Activated T-cell treated with anti-CD3 and anti-CD28 coated beads, Interleukin-2, amount 50 U/mL, for 72 hours (primary cell): ENCODE results near the gene TIAM1. TPM values are rescaled to one million over a fixed set of nuclear protein-coding genes. Genes with fewer than 3 reads are reported as not detected.
A peak's percentile ranks its signal among the peaks of the same experiment; 100 is the strongest.

Source experiments
- ATAC-seq, 2 donors: fragments of 150-1000 bp; cut with Tn5 transposase; replicated peaks in 1 of 2; 2 replicates each; pipeline ENCODE4 v1.10.0; 2021; ENCODE audit warnings: moderate library complexity in 2 of 2, mild to moderate bottlenecking in 1 of 2
- DNase-seq, 2 donors: peaks; one replicate each; pipeline ENCODE4 v3.0.0; 2021 to 2022; ENCODE audit warnings: mixed read lengths in 1 of 2
- H3K27ac Mint-ChIP-seq: one replicate; pipeline ENCODE4 v1.8.0; 2022; ENCODE audit warnings: mild to moderate bottlenecking, moderate library complexity, mixed read lengths
- H3K27me3 Mint-ChIP-seq: one replicate; pipeline ENCODE4 v1.8.0; 2022; ENCODE audit warnings: low read depth, mixed read lengths
- H3K36me3 Mint-ChIP-seq, 2 donors: one replicate each; pipeline ENCODE4 v1.8.0; 2022; ENCODE audit warnings: mixed read lengths in 2 of 2, mild to moderate bottlenecking in 1 of 2; ENCODE audit not compliant: insufficient read depth in 2 of 2
- H3K4me1 Mint-ChIP-seq: one replicate; pipeline ENCODE4 v1.8.0; 2022; ENCODE audit warnings: low read depth, mixed read lengths
- H3K4me3 Mint-ChIP-seq, 2 donors: one replicate each; pipeline ENCODE4 v1.8.0; 2022; ENCODE audit warnings: mild to moderate bottlenecking in 2 of 2, mixed read lengths in 2 of 2, moderate library complexity in 2 of 2
- H3K9me3 Mint-ChIP-seq, 2 donors: one replicate each; pipeline ENCODE4 v1.8.0; 2022; ENCODE audit warnings: mixed read lengths in 2 of 2
- total RNA-seq, 2 donors: library from RNA; stranded (reverse); gene quantifications; one replicate each; pipeline ENCODE4 v1.2.3, GENCODE V29; 2022

TIAM1 gene
- total RNA-seq, 2 donors from 2014 or later, result 62.2 to 63.7 TPM

DNA sequence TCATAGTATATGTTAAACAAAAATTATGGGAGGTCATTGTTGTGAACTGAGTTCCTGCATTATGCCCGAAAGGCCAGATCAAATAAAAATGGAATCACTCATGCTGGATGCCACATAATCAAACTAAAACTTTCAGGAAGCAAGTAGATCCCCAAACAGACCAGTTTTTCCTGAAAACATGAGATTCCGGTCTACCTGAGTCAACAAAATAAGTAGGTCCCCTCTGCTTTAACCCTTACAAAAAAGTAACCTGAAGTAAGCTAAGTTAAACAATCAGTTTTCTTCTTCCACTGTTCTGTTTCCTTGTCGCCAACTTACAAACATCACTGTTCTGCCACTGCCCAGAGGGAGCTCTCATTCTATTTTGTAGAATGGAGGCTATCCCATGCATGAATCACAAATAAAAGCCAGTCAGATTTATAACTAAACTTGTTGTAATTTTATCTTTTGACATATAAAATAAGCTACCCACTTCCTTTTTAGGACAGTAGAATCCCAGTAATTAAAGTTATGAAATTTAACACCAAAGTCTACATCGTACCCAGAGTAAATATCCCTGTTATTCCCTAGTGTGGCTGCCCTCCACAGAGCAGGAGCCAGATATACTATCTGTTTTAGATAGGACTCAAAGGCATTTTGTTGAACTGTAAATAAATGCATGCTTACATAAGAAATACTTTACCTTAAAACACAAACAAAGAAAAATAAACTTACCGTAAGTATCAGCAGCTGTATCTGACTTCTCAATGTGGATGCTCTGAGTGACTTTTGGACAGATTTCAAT lies 149.4 kb downstream of the TIAM1 start:
- ATAC-seq (no peak), DNase-seq (no peak)
- H3K27ac Mint-ChIP-seq, result peak overlapping the region; percentile 93
- no peaks in the 10 kb centered on the region for H3K27me3 Mint-ChIP-seq
- peak overlapping the region; percentile 62 to 85 for H3K4me3 Mint-ChIP-seq
- H3K36me3 Mint-ChIP-seq, result peaks cover 4 to 8% of the 10 kb centered on the region in 2 donors
- H3K4me1 Mint-ChIP-seq, result peaks cover 94% of the 10 kb centered on the region
- H3K9me3 Mint-ChIP-seq, result no peaks in the 10 kb centered on the region

DNA sequence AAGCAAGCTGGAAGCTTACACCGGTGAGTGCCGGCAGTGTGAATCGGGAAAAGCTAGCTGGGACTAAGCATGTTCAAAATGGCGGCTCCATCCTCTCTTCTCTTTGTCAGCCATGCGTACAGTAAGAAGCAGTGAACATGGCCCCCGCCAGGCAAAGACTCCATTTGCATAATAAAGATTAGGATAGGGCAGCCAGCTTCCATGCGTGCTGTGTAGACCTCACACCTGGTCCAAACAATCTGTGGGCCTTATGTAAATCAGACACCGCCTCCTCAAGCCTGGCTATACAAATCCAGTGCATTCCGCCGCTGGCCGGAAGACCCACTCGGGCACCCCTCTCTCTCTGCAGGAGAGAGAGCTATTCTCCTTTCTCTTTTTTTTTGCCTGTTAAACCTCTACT lies 150.3 kb downstream of the TIAM1 start:
- ATAC-seq (no peak), DNase-seq (no peak)
- H3K4me1 Mint-ChIP-seq, result peaks cover 91% of the 10 kb centered on the region
- peak overlapping the region in 1 of 2 donors; percentile 85 for H3K4me3 Mint-ChIP-seq
- no peaks in the 10 kb centered on the region for H3K9me3 Mint-ChIP-seq
- no peaks in the 10 kb centered on the region for H3K27me3 Mint-ChIP-seq
- peaks cover 4 to 12% of the 10 kb centered on the region in 2 donors for H3K36me3 Mint-ChIP-seq
- no peak overlapping the region for H3K27ac Mint-ChIP-seq

DNA sequence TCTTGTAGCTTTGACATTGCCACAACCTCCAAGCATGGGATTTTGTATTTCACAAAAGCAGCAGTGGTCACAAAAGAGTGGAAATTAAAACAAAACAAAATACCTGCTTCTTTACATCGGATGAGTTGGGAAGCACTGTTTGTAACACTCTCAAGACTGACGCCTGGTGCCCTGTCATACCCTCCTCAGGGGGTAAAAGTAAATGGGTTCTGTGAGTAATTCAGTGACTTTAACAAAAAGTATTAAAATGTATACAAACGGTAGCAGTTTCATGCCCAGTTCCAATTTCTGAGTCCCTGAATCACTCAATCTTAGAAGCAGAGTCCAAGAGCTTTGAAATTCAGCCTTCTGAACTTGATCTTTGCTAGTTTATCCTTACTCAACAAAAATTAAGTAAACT lies 152.5 kb downstream of the TIAM1 start:
- no peaks in the 10 kb centered on the region for H3K27me3 Mint-ChIP-seq
- DNase-seq (peak in 1 of 2 donors; percentile 44), ATAC-seq (peak; percentile 73 to 75)
- H3K4me3 Mint-ChIP-seq, result peak overlapping the region; percentile 56 to 64
- peaks cover 4 to 11% of the 10 kb centered on the region in 2 donors for H3K36me3 Mint-ChIP-seq
- H3K4me1 Mint-ChIP-seq, result peaks cover 96% of the 10 kb centered on the region
- peak overlapping the region; percentile 89 for H3K27ac Mint-ChIP-seq
- no peaks in the 10 kb centered on the region for H3K9me3 Mint-ChIP-seq

DNA sequence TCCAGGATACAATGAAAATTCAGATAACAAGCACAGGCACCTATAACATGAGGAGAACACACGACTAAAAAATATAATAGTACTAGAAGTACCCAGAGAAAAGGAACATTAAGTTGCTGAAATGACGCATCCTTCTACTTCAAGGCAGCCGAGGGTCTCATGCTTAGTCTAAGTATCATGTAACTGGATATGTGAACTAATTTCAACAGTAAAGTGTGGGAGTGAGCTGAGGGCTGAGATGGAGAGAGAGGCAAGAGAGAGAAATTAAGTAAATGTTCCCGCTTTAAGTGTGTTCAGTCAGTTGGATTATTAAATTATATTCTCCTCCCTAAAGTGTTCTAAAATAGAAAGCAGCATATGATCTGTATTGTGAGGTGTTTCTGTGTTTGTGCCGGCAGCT lies 153.5 kb downstream of the TIAM1 start:
- Mint-ChIP-seq H3K9me3 (no peaks in the 10 kb centered on the region), H3K4me1 (peaks cover 96% of the 10 kb centered on the region), H3K36me3 (peaks cover 4 to 11% of the 10 kb centered on the region in 2 donors), H3K4me3 (peak overlapping the region; percentile 56 to 64), H3K27me3 (no peaks in the 10 kb centered on the region), H3K27ac (peak overlapping the region; percentile 24)
- peak; percentile 12 to 30 for ATAC-seq
- no peak for DNase-seq

DNA sequence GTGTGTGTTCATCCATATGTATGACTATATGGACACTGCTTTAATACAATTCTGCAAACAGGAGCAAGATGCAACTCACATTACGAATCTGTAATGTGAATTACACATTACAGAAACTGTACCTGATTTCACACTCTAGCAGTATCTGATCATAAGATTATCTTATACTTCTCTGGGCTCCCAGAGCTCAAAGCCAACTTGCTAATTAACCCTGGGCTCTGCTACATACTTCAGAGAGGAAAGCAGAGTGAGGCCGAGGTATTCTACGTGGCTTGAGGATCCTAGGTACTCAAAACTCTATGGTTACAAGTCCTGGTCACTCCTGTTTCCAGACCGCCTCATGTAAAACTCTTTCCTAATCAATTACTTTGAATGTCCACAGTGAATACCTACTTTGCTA lies 156.6 kb downstream of the TIAM1 start:
- Mint-ChIP-seq H3K27ac (peak overlapping the region; percentile 98), H3K27me3 (no peaks in the 10 kb centered on the region), H3K4me1 (peaks cover 91% of the 10 kb centered on the region), H3K4me3 (peak overlapping the region; percentile 68 to 89), H3K36me3 (peaks cover 7 to 17% of the 10 kb centered on the region in 2 donors), H3K9me3 (no peaks in the 10 kb centered on the region)
- ATAC-seq (no peak), DNase-seq (no peak)

DNA sequence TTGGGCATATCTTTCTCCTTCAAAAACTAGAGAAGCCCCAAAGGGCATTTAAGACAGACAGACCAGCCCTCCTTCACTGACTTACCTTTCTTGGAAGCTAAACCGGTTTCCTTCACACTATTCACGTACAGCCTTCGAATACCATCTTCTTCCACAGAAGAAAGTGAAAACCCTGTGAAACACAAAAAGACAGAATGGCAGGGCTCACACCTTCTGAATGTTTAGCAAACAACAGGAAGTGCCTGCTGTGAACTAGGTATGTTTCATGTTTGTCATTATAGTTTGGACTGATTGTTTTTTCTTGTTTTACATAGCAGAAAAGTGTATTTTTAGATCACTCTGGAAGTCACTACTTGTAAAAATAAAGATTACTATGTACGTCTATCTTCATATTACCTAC lies 157.1 kb downstream of the TIAM1 start:
- peaks cover 9 to 19% of the 10 kb centered on the region in 2 donors for H3K36me3 Mint-ChIP-seq
- H3K9me3 Mint-ChIP-seq, result no peaks in the 10 kb centered on the region
- H3K4me1 Mint-ChIP-seq, result peaks cover 91% of the 10 kb centered on the region
- ATAC-seq (no peak), DNase-seq (no peak)
- no peaks in the 10 kb centered on the region for H3K27me3 Mint-ChIP-seq
- H3K27ac Mint-ChIP-seq, result peak overlapping the region; percentile 98
- H3K4me3 Mint-ChIP-seq, result peak overlapping the region; percentile 68 to 89

DNA sequence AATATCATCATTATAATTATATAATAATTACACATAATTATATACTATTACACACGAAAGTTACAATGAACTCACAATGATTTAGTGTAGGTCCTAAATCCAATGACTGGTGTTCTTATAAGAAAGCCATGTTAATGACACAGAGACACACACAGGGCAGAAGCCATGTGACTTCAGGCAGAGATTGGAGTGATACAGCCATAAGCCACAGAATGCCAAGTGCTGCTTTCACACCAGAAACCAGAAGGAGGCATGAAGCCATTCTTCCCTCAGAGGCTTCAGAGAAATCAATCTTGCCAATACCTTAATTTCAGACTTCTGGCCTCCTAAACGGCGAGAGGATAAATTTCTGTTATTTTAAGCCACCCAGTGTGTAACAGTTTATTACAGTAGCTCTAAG lies 158.4 kb downstream of the TIAM1 start:
- peaks cover 15 to 25% of the 10 kb centered on the region in 2 donors for H3K36me3 Mint-ChIP-seq
- no peak for DNase-seq

DNA sequence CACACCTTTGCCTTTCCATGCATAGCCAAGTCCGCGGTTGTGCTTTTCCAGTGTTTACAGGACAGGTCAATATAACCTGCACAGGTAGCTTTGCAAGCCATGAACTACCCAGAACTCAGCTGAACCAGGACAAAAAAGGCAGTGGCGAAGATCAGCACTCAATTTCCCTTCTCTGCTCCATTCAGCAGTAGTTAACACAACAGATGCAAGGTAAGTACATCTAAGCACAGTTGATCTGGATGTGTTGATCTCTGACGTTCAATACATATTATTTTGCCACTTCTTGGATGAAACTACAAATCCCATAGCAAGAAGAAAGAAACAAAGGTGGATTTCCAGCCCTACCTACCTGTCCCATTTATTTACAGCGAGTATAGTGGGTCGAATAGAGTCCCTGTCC lies 159.2 kb downstream of the TIAM1 start:
- peak in 1 of 2 donors; percentile 8 for ATAC-seq
- peaks cover 89% of the 10 kb centered on the region for H3K4me1 Mint-ChIP-seq
- DNase-seq, result no peak
- no peaks in the 10 kb centered on the region for H3K9me3 Mint-ChIP-seq
- peak overlapping the region; percentile 70 to 86 for H3K4me3 Mint-ChIP-seq
- peak overlapping the region; percentile 84 for H3K27ac Mint-ChIP-seq
- H3K36me3 Mint-ChIP-seq, result peaks cover 17 to 26% of the 10 kb centered on the region in 2 donors
- H3K27me3 Mint-ChIP-seq, result no peaks in the 10 kb centered on the region

More for the DNA sequence above, 158.4 kb downstream of the TIAM1 start:
- peak overlapping the region; percentile 98 for H3K27ac Mint-ChIP-seq
- no peaks in the 10 kb centered on the region for H3K27me3 Mint-ChIP-seq
- peak overlapping the region; percentile 68 to 89 for H3K4me3 Mint-ChIP-seq
- peaks cover 90% of the 10 kb centered on the region for H3K4me1 Mint-ChIP-seq
- ATAC-seq, result no peak
- H3K9me3 Mint-ChIP-seq, result no peaks in the 10 kb centered on the region

DNA sequence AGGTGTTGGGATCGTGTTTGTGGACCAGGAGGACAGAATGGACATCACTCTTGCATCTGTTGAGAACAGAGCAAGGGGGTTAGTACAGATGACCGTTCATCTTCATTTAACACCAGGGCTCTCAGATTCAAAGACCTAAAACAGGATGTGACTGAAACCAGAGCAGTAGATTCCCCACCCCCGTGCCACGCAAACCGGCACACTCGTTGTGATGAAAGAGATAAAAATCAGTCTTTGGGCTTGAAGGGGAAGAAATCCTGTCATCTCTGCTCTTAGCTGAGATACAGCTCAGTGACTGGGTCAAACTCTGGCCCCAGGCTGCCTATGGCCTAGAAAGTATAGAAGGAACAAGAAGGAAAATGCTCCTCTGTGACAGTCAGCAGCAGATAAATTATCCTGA lies 159.6 kb downstream of the TIAM1 start:
- Mint-ChIP-seq H3K27ac (peak overlapping the region; percentile 84), H3K27me3 (no peaks in the 10 kb centered on the region), H3K4me1 (peaks cover 86% of the 10 kb centered on the region), H3K9me3 (no peaks in the 10 kb centered on the region), H3K4me3 (peak overlapping the region; percentile 70 to 86), H3K36me3 (peaks cover 17 to 24% of the 10 kb centered on the region in 2 donors)
- DNase-seq (peak; percentile 85), ATAC-seq (peak; percentile 70 to 72)

DNA sequence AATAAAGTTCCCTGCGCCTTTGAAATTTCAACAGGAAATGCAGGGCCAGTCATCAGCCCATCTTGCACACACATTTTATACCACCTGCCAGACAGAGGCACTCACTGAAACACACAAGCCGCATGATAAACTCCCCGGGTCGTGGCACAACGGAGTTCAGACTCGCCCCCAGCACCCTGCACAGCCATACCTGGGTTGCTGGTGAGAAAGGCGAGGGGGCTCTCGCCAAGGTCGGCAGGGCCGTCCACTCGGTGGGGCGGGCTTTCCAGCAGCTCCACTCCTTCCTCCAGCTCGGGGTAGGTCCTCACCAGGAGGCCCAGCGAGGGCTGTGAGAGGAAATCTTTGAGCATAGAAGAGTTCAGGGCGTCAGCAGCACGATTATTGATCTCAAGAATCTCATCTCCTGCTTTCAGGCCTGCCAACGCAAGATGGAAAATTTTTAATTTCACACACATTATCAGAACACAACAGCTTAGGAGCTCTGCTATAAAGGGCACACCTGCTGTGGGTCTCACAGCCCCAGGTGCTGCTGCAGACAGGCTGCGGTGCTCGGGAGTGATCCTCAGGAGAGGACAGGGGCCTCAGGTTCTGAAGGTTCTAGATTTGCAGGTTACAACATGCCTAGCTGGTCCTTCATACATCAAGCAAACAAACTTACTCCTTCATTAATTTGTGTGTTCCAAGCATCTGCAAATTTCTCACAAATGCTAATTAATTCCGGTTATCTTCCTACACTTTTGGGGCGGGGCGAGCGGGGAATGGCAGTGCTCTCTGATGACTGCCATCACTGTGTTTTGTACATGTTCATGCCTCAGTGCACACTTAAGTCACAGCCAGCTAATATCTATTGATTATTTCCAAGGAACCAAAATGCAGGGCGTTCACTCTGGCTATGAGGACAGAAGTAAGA lies 161.6 kb downstream of the TIAM1 start:
- DNase-seq, result peak; percentile 63 to 72
- peak; percentile 67 to 70 for ATAC-seq
- H3K27me3 Mint-ChIP-seq, result no peaks in the 10 kb centered on the region
- H3K9me3 Mint-ChIP-seq, result no peaks in the 10 kb centered on the region
- H3K4me3 Mint-ChIP-seq, result peak overlapping the region; percentile 89 to 94
- peak overlapping the region; percentile 98 for H3K27ac Mint-ChIP-seq
- peaks cover 78% of the 10 kb centered on the region for H3K4me1 Mint-ChIP-seq
- H3K36me3 Mint-ChIP-seq, result peaks cover 18 to 22% of the 10 kb centered on the region in 2 donors

DNA sequence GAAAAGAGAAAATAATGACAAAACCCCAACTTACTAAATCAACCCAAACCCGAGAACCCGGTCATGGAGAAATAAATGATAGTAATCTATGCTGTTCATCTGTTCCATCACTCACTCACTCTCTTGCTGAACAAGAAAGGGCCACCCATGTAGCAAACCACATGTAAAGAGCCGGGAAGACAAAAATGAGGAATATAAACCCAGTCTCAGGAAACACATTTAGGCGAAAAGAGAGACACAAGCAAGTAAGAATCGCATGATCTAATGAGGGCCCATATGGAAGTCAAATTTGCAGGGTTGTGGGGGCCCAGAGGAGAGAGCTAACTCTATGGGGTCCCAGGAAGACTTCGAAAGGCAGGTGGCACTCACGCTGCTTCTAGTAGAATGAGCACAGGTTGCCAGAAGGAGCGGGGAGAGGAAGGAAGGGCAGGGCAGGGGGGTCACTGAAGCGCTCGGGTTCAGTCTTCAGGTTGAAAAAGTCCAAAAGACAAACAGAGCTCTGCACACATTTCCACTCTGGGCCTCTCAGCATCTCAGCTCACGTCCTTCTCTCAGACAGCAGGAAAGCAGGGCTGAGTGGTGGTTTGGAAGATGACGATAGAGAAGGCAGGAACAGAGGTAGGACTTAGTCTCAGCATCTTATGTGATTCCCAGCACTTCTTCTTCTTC lies 162.8 kb downstream of the TIAM1 start:
- Mint-ChIP-seq H3K4me1 (peaks cover 78% of the 10 kb centered on the region), H3K4me3 (peak overlapping the region; percentile 89 to 90), H3K36me3 (peaks cover 22% of the 10 kb centered on the region in 2 donors), H3K27me3 (no peaks in the 10 kb centered on the region), H3K27ac (peak overlapping the region; percentile 89), H3K9me3 (no peaks in the 10 kb centered on the region)
- no peak for DNase-seq
- ATAC-seq, result no peak

DNA sequence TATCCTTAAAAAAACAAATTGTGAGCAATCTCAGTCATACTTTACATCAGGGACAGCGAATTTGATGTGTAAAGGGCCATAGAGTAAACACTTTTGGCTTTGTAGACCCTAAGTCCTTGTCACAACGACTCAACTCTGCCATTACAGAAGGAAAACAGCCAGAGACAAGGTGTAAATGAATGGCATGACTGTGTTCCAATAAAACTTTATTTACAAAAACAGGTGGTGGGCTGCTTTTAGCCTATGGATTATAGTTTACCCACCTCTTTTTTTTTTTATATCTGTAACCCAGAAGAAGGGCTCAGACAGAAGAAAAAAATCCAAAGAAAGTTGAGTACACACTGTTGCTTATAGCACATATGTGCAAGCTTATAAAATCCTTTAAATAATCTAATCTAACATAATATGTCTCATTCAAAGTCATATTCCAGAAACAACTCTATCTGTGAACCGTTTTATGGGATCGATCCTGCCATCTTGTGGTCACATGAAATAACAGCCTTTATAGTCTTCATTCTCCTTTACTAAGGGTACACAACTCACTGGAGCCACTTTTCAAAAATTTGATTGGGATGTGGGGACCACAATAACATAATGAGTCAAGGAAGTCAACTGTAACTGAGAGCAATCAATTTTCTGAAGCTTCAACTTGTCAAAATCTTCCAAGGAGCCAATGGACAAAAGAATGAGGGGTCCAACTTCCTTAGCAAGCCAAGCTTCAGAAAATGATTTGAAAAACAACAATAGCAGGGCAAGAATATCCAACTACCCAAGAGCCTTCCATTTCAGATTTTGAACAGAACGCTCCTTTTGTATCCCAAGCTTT lies 163.6 kb downstream of the TIAM1 start:
- Mint-ChIP-seq H3K27me3 (no peaks in the 10 kb centered on the region), H3K9me3 (no peaks in the 10 kb centered on the region), H3K27ac (peak overlapping the region; percentile 89), H3K4me3 (peak overlapping the region; percentile 89 to 90), H3K36me3 (peaks cover 22 to 25% of the 10 kb centered on the region in 2 donors), H3K4me1 (peaks cover 79% of the 10 kb centered on the region)
- ATAC-seq (no peak), DNase-seq (no peak)
